Measurements from ENCODE around the gene CHEK2. TPM values are rescaled to one million over a fixed set of nuclear protein-coding genes. Genes with fewer than 3 reads are reported as not detected.

Gene CHEK2
- total and polyA plus RNA-seq, 10 of the 15 experiments (the other 5 are each of a cell fraction or from before 2014, with no cell fraction given) = 15.7 to 59.7 (median 22.7) TPM

- TF ChIP-seq CUX1 (IDR thresholded peaks at IDR 0.05; ENCODE audit: insufficient replicate concordance, low read depth, low read length) = no peak
- no peak for TF ChIP-seq E2F4 (IDR thresholded peaks at IDR 0.05; ENCODE audit: low read depth, low read length)
- peak; percentile 13; the same call in 1 of the 2 replicates for TF ChIP-seq ZNF217 (IDR thresholded peaks at IDR 0.05)
- no peak for TF ChIP-seq CEBPZ (IDR thresholded peaks at IDR 0.05; ENCODE audit: low read depth, low read length)
- TF ChIP-seq ZBTB11 (CRISPR knock-in tag; IDR thresholded peaks at IDR 0.05) = no peak
- no peak for TF ChIP-seq SMAD5 (IDR thresholded peaks at IDR 0.05; ENCODE audit: low read depth)
- no peak for TF ChIP-seq MAX (IDR thresholded peaks at IDR 0.05; ENCODE audit: low read depth, low read length)
- peak; percentile 95 for TF ChIP-seq RUNX3 (IDR thresholded peaks at IDR 0.05; ENCODE audit: low read length)
- no peak; the same call in 1 of the 2 replicates for TF ChIP-seq NFXL1 (IDR thresholded peaks at IDR 0.05; ENCODE audit: borderline replicate concordance)
- 0 out of 2 replicates have a peak, but pooled peaks have one; percentile 41 for TF ChIP-seq MXI1 (IDR thresholded peaks at IDR 0.05; ENCODE audit: low read depth, low read length)
- peak; percentile 50 for TF ChIP-seq NFIC (IDR thresholded peaks at IDR 0.05; ENCODE audit: low read depth, low read length)
- TF ChIP-seq YY1 (IDR thresholded peaks at IDR 0.05; ENCODE audit: low read depth, low read length) = no peak
- no peak for TF ChIP-seq DPF2 (IDR thresholded peaks at IDR 0.05)
- TF ChIP-seq HSF1 (IDR thresholded peaks at IDR 0.05; ENCODE audit: low read depth, low read length) = no peak
- TF ChIP-seq SMAD1 (IDR thresholded peaks at IDR 0.05; ENCODE audit: low read depth, partially characterized antibody) = peak; percentile 51
- no peak for TF ChIP-seq NR2C1 (IDR thresholded peaks at IDR 0.05)
Observed at GRCh38 chr22:28773461-28773867, 31.8 kb upstream of the CHEK2 start (continued).

All from GM12878 (cell line).